ENCODE results near the gene C10orf71.

C10orf71 gene

GRCh38 chr10:49295297-49295696 lies 3.7 kb upstream of the C10orf71 start:
- DNase-seq (ENCODE audit: low spot score) = no peak

- no peak for DNase-seq (ENCODE audit: low spot score)
These were observed 2.6 kb upstream of the C10orf71 start for GRCh38 chr10:49296382-49296781.

- no peak for DNase-seq (ENCODE audit: low spot score)
These were observed 2.1 kb upstream of the C10orf71 start for GRCh38 chr10:49296836-49297235.

- DNase-seq (ENCODE audit: low spot score) = no peak
These were observed 926 bp upstream of the C10orf71 start for GRCh38 chr10:49297818-49298670.

GRCh38 chr10:49298671-49298982 lies 343 bp upstream of the C10orf71 start:
- DNase-seq (ENCODE audit: low spot score) = no peak

- DNase-seq (ENCODE audit: low spot score) = no peak
These were observed 808 bp downstream of the C10orf71 start for GRCh38 chr10:49299816-49300139.

GRCh38 chr10:49300140-49300974 lies 1.4 kb downstream of the C10orf71 start:
- no peak for DNase-seq (ENCODE audit: low spot score)

- no peak for DNase-seq (ENCODE audit: low spot score)
These were observed 2.3 kb downstream of the C10orf71 start for GRCh38 chr10:49301302-49301701.

- no peak for DNase-seq (ENCODE audit: low spot score)
These were observed 3.1 kb downstream of the C10orf71 start for GRCh38 chr10:49302088-49302487.

GRCh38 chr10:49303711-49304110 lies 4.7 kb downstream of the C10orf71 start:
- no peak for DNase-seq (ENCODE audit: low spot score)

- DNase-seq (ENCODE audit: low spot score) = no peak
These were observed 5.2 kb downstream of the C10orf71 start for GRCh38 chr10:49304137-49304536.

GRCh38 chr10:49307921-49308320 lies 9.0 kb downstream of the C10orf71 start:
- DNase-seq (ENCODE audit: low spot score) = no peak

GRCh38 chr10:49308881-49309280 lies 9.9 kb downstream of the C10orf71 start:
- DNase-seq (ENCODE audit: low spot score) = no peak

- no peak for DNase-seq (ENCODE audit: low spot score)
These were observed 10.9 kb downstream of the C10orf71 start for GRCh38 chr10:49309691-49310411.

GRCh38 chr10:49310460-49310859 lies 11.5 kb downstream of the C10orf71 start:
- DNase-seq (ENCODE audit: low spot score) = no peak

- no peak for DNase-seq (ENCODE audit: low spot score)
These were observed 12.1 kb downstream of the C10orf71 start for GRCh38 chr10:49310901-49311554.

- no peak for DNase-seq (ENCODE audit: low spot score)
These were observed 12.7 kb downstream of the C10orf71 start for GRCh38 chr10:49311555-49312236.

GRCh38 chr10:49312246-49312869 lies 13.4 kb downstream of the C10orf71 start:
- DNase-seq (ENCODE audit: low spot score) = no peak

GRCh38 chr10:49313501-49314070 lies 14.6 kb downstream of the C10orf71 start:
- DNase-seq (ENCODE audit: low spot score) = no peak

- no peak for DNase-seq (ENCODE audit: low spot score)
These were observed 15.8 kb downstream of the C10orf71 start for GRCh38 chr10:49314806-49315205.

- no peak for DNase-seq (ENCODE audit: low spot score)
These were observed 19.1 kb downstream of the C10orf71 start for GRCh38 chr10:49318028-49318427.
